Activated B cell treated with CpG ODN at 0.5 μM for 24 hours (primary cell): ENCODE results near the gene ARRB1. TPM values are rescaled to one million over a fixed set of nuclear protein-coding genes. Genes with fewer than 3 reads are reported as not detected.

Source experiments
- ATAC-seq: fragments of 200-7000 bp; cut with Tn5 transposase; one replicate; pipeline ENCODE4 v1.10.0; 2021; ENCODE audit warnings: low read depth, mild to moderate bottlenecking, moderate library complexity
- CTCF ChIA-PET: fragments of 350-600 bp; sonication (Branson Sonifier 250); formaldehyde crosslinking; loops from one replicate; lab custom pipeline; 2021; ENCODE audit warnings: antibody characterized with exemption; lab: Charles Lee
- POLR2A ChIA-PET: fragments of 350-600 bp; sonication (Branson Sonifier 250); formaldehyde crosslinking; loops from one replicate; lab custom pipeline; 2021; ENCODE audit warnings: antibody characterized with exemption; lab: Charles Lee
- DNase-seq: peaks from one replicate; pipeline ENCODE4 v3.0.0; 2022
- H3K27ac Mint-ChIP-seq: one replicate; pipeline ENCODE4 v1.8.0; 2020; ENCODE audit warnings: mixed read lengths
- H3K27me3 Mint-ChIP-seq: one replicate; pipeline ENCODE4 v1.8.0; 2021; ENCODE audit warnings: mixed read lengths
- H3K36me3 Mint-ChIP-seq: one replicate; pipeline ENCODE4 v1.8.0; 2021; ENCODE audit warnings: low read depth, mixed read lengths
- H3K4me1 Mint-ChIP-seq: one replicate; pipeline ENCODE4 v1.8.0; 2021; ENCODE audit warnings: mixed read lengths
- H3K4me3 Mint-ChIP-seq: one replicate; pipeline ENCODE4 v1.8.0; 2020; ENCODE audit warnings: mild to moderate bottlenecking, mixed read lengths
- H3K9me3 Mint-ChIP-seq: one replicate; pipeline ENCODE4 v1.8.0; 2020; ENCODE audit warnings: mixed read lengths
- intact Hi-C: fragments of 100-400 bp; cut with micrococcal nuclease; formaldehyde crosslinking; loops from one replicate; pipeline ENCODE4 v1.15.1; 2024
- total RNA-seq: library from RNA; stranded (reverse); gene quantifications from 2 replicates; pipeline ENCODE4 v1.2.3, GENCODE V29; 2022
- TF ChIP-seq, protein P1 (sequence below): fragments of 200-600 bp; IDR thresholded peaks from one replicate; pipeline ENCODE4 v1.8.0; 2022; ENCODE audit warnings: antibody characterized with exemption, mild to moderate bottlenecking

ARRB1 gene
- total RNA-seq, 1 donor from 2014 or later: 0.62 TPM

DNA sequence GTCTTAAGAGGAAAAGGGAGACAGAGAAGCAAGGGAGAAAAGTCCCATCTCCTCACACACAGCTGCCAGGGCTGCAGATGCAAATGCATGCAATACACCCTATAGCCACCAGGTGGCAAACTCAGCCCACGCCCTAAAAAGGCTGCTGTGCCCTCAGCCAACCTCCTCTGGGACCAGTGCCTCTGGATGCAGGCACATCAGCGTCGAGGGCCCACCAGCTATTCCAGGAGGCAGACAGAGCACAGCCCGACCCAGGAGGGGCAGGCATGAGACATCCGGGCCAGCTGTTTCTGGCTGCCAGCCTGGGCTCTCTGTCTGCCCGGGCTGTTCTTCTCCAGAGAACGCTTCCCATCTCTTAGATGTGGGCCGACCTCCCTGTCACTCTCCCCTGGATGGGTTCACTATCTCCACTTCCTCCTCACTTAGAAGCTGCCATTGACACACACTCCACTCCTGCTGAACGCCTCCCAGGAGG, 71.2 kb downstream of the ARRB1 start:
- Mint-ChIP-seq H3K36me3 (no peaks in the 10 kb centered on the region), H3K27ac (no peak overlapping the region), H3K4me3 (no peak overlapping the region), H3K27me3 (no peaks in the 10 kb centered on the region), H3K9me3 (no peaks in the 10 kb centered on the region), H3K4me1 (peaks cover 19% of the 10 kb centered on the region)
- ChIA-PET CTCF (interaction anchor here (0.7 to 9.2 kb wide), 9 partner anchors 9 to 251 kb away, joined by 3 to 177 read pairs (median 4); partner anchors contain the start of gene TPBGL), POLR2A (no interaction called here)
- TF ChIP-seq, protein P1, sequence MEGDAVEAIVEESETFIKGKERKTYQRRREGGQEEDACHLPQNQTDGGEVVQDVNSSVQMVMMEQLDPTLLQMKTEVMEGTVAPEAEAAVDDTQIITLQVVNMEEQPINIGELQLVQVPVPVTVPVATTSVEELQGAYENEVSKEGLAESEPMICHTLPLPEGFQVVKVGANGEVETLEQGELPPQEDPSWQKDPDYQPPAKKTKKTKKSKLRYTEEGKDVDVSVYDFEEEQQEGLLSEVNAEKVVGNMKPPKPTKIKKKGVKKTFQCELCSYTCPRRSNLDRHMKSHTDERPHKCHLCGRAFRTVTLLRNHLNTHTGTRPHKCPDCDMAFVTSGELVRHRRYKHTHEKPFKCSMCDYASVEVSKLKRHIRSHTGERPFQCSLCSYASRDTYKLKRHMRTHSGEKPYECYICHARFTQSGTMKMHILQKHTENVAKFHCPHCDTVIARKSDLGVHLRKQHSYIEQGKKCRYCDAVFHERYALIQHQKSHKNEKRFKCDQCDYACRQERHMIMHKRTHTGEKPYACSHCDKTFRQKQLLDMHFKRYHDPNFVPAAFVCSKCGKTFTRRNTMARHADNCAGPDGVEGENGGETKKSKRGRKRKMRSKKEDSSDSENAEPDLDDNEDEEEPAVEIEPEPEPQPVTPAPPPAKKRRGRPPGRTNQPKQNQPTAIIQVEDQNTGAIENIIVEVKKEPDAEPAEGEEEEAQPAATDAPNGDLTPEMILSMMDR: peak; percentile 69
- DNase-seq (peak; percentile 48), ATAC-seq (peak; percentile 81)
- intact Hi-C loops: loop anchor here (1.0 kb wide), 2 partner anchors 104 to 252 kb away; no protein-coding TSS in a partner anchor

DNA sequence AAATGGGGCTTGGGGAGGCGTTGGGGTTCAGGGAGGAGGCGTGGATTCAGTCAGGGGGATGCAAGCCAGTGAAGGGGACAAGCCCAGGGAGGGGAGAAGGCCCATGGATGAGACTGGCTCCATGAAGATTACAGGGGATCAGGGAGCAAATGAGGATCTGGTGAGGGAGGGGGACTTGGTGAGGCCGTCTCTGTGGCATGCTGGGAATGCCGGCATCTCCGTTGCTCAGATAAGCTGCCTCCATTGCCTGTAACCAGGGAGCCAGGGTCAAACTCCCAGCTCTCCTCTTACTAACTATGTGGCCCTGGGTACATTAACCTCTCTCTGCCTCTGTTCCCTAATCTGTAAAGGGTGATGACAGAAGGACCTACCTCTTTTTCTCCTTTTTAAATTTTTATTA, 72.2 kb downstream of the ARRB1 start:
- H3K36me3 Mint-ChIP-seq: no peaks in the 10 kb centered on the region
- intact Hi-C loops: no loop called here
- peaks cover 21% of the 10 kb centered on the region for H3K4me1 Mint-ChIP-seq
- no peaks in the 10 kb centered on the region for H3K9me3 Mint-ChIP-seq
- ChIA-PET POLR2A (interaction anchor here (0.6 kb wide), 1 partner anchor 119 kb away, joined by 7 read pairs; no protein-coding TSS in a partner anchor), CTCF (interaction anchor here (0.7 to 9.2 kb wide), 8 partner anchors 8 to 252 kb away, joined by 3 to 177 read pairs (median 4); partner anchors contain the start of gene TPBGL)
- H3K4me3 Mint-ChIP-seq: no peak overlapping the region
- no peak overlapping the region for H3K27ac Mint-ChIP-seq
- DNase-seq (no peak), ATAC-seq (no peak)
- no peaks in the 10 kb centered on the region for H3K27me3 Mint-ChIP-seq
- TF ChIP-seq, protein P1: no peak

DNA sequence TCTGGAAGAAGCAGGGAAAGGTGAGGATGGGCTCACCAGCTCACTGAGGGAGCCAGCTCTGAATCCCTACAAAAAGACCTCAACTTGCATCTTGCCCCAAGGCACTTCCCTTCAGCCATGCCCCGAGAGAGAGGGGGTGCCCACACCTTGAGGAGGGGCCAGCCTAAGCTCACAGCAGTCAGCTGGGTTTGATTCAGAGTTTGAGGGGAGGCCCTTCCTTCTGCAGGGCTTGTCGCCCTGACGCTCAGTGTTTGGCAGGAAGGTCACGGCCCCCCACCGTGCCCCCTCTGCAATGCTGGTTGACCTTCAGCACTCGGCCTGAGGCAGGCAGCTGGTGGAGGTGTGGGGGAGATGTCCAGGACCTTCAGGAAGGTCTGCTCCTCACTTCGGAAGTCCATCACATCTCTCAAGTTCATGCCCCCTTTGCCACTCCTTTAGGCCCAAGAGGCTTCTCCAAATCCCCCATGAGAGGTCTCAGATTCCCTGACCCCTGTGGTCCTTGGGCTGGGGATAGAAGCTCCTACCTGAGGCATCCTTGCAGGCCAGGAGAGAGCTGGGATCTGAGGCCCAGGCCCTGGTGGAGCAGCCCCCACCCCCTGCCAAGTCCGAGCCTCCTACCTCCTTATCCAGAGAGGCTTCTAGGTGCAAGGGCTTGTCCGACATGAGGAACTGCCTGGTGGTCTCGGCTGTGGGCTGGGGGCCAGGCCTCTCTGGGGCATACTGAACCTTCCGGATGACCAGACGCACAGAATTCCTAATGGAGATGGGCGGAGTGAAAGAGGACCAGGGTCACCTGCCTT, 73.3 kb downstream of the ARRB1 start:
- ChIA-PET POLR2A (no interaction called here), CTCF (interaction anchor here (0.9 to 9.2 kb wide), 2 partner anchors 57 to 107 kb away, joined by 3 to 177 read pairs; no protein-coding TSS in a partner anchor)
- no peaks in the 10 kb centered on the region for H3K27me3 Mint-ChIP-seq
- no peaks in the 10 kb centered on the region for H3K9me3 Mint-ChIP-seq
- no peak overlapping the region for H3K4me3 Mint-ChIP-seq
- intact Hi-C loops: no loop called here
- DNase-seq (peak; percentile 10), ATAC-seq (no peak)
- TF ChIP-seq, protein P1: no peak
- no peak overlapping the region for H3K27ac Mint-ChIP-seq
- peaks cover 21% of the 10 kb centered on the region for H3K4me1 Mint-ChIP-seq
- no peaks in the 10 kb centered on the region for H3K36me3 Mint-ChIP-seq

DNA sequence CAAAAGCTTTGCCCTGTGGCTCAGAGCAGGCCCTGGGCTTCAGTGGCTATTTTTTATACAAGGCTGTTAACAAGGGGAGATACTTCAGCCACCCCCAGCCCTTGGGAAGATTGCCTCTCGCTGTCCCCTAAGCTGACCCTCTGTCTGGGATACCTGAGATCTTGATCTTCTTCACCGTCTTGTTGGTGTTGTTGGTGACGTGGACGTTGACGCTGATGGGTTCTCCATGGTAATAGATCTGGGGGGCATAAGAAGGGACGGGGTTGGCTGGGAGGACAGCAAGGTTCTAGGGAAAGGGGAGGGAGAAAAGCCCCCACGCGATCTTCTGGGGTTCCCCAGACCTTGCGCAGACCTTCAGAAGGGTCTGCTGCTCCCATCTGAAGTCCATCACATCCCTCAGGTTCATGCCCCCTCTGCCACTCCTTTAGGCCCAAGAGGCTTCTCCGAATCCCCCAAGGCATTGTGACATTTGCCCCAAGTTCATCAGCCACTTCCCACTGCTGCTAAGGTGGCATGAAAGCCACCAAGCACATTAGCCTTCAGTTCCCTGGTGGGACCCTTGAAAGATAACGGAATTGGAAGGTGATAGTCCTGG, 74.2 kb downstream of the ARRB1 start:
- ChIA-PET POLR2A (no interaction called here), CTCF (interaction anchor here (1.2 to 9.2 kb wide), 3 partner anchors 29 to 107 kb away, joined by 4 to 177 read pairs (median 5); no protein-coding TSS in a partner anchor)
- H3K27ac Mint-ChIP-seq: no peak overlapping the region
- DNase-seq (peak; percentile 2), ATAC-seq (no peak)
- TF ChIP-seq, protein P1: no peak
- intact Hi-C loops: no loop called here
- peaks cover 22% of the 10 kb centered on the region for H3K4me1 Mint-ChIP-seq
- H3K9me3 Mint-ChIP-seq: no peaks in the 10 kb centered on the region
- H3K4me3 Mint-ChIP-seq: no peak overlapping the region
- H3K27me3 Mint-ChIP-seq: no peaks in the 10 kb centered on the region
- H3K36me3 Mint-ChIP-seq: no peaks in the 10 kb centered on the region

DNA sequence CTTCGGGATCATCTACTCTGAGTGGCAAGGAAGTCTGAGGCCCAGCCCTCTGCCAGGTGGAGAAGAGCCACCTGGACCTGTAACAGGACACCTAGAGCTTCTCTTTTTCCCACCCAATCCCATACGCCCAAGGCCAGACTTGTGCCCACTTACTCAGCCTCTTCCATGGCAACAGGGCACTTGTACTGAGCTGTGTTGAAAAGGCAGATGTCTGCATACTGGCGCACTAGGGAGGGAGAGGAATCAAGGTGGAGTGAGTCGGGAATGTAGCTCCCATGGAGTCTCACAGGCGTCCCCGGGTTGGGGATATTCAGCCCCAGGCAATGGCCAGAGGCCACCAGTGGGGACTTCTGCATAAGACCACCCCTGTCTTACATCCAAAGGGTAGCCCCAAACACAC, 74.8 kb downstream of the ARRB1 start:
- H3K36me3 Mint-ChIP-seq: no peaks in the 10 kb centered on the region
- H3K4me1 Mint-ChIP-seq: peaks cover 22% of the 10 kb centered on the region
- no peak overlapping the region for H3K4me3 Mint-ChIP-seq
- no peaks in the 10 kb centered on the region for H3K9me3 Mint-ChIP-seq
- ATAC-seq: no peak
- TF ChIP-seq, protein P1: no peak
- no peak for DNase-seq
- intact Hi-C loops: no loop called here
- H3K27ac Mint-ChIP-seq: no peak overlapping the region
- no peaks in the 10 kb centered on the region for H3K27me3 Mint-ChIP-seq
- CTCF ChIA-PET: interaction anchor here (1.1 to 9.2 kb wide), 5 partner anchors 9 to 108 kb away, joined by 3 to 177 read pairs (median 4); no protein-coding TSS in a partner anchor
- POLR2A ChIA-PET: no interaction called here
